ENCODE results near the gene WARS2. TPM values are rescaled to one million over a fixed set of nuclear protein-coding genes. Genes with fewer than 3 reads are reported as not detected.

WARS2 gene
- total RNA-seq, 2 experiments from 2014 or later, result 9.7 to 11.1 TPM

GRCh38 chr1:118985640-118986554 is 154.6 kb downstream of the WARS2 start:
- Mint-ChIP-seq H3K36me3 (ENCODE audit: low read depth) (peaks cover 32% of the 10 kb centered on the region), H3K4me1 (peaks cover 10% of the 10 kb centered on the region), H3K4me3 (no peak overlapping the region), H3K27ac (no peak overlapping the region), H3K9me3 (peaks cover 3% of the 10 kb centered on the region), H3K27me3 (peaks cover 90% of the 10 kb centered on the region)
- DNase-seq, result no peak
- POLR2A ChIA-PET, result no interaction called here
- CTCF ChIA-PET, result interaction anchor here (1.7 kb wide), 1 partner anchor 23 kb away, joined by 5 read pairs; no protein-coding TSS in a partner anchor

- DNase-seq, result no peak
- ChIA-PET POLR2A (no interaction called here), CTCF (interaction anchor here (1.7 kb wide), 1 partner anchor 23 kb away, joined by 5 read pairs; no protein-coding TSS in a partner anchor)
- Mint-ChIP-seq H3K36me3 (ENCODE audit: low read depth) (peaks cover 36% of the 10 kb centered on the region), H3K27ac (peak overlapping the region; percentile 19), H3K27me3 (peaks cover 89% of the 10 kb centered on the region), H3K4me3 (peak overlapping the region; percentile 8), H3K4me1 (peaks cover 10% of the 10 kb centered on the region), H3K9me3 (peaks cover 3% of the 10 kb centered on the region)
Observed at GRCh38 chr1:118984722-118985639, 155.5 kb downstream of the WARS2 start.

- DNase-seq, result no peak
- peaks cover 40% of the 10 kb centered on the region for H3K36me3 Mint-ChIP-seq (ENCODE audit: low read depth)
- peaks cover 86% of the 10 kb centered on the region for H3K27me3 Mint-ChIP-seq
- ChIA-PET CTCF (interaction anchor here (1.7 kb wide), 1 partner anchor 24 kb away, joined by 5 read pairs; no protein-coding TSS in a partner anchor), POLR2A (no interaction called here)
- H3K9me3 Mint-ChIP-seq, result peaks cover 3% of the 10 kb centered on the region
- H3K4me1 Mint-ChIP-seq, result peaks cover 10% of the 10 kb centered on the region
- no peak overlapping the region for H3K27ac Mint-ChIP-seq
- H3K4me3 Mint-ChIP-seq, result no peak overlapping the region
Observed at GRCh38 chr1:118984086-118984721, 156.2 kb downstream of the WARS2 start.

GRCh38 chr1:118983558-118984041 is 156.9 kb downstream of the WARS2 start:
- peaks cover 3% of the 10 kb centered on the region for H3K9me3 Mint-ChIP-seq
- H3K27me3 Mint-ChIP-seq, result peaks cover 85% of the 10 kb centered on the region
- no peak overlapping the region for H3K4me3 Mint-ChIP-seq
- peaks cover 10% of the 10 kb centered on the region for H3K4me1 Mint-ChIP-seq
- ChIA-PET CTCF (no interaction called here), POLR2A (no interaction called here)
- peaks cover 40% of the 10 kb centered on the region for H3K36me3 Mint-ChIP-seq (ENCODE audit: low read depth)
- H3K27ac Mint-ChIP-seq, result peak overlapping the region; percentile 19
- no peak for DNase-seq

- ChIA-PET CTCF (no interaction called here), POLR2A (no interaction called here)
- DNase-seq, result no peak
- Mint-ChIP-seq H3K9me3 (peaks cover 3% of the 10 kb centered on the region), H3K27ac (peak overlapping the region; percentile 19), H3K4me3 (no peak overlapping the region), H3K27me3 (peaks cover 84% of the 10 kb centered on the region), H3K36me3 (ENCODE audit: low read depth) (peaks cover 37% of the 10 kb centered on the region), H3K4me1 (peaks cover 8% of the 10 kb centered on the region)
Observed at GRCh38 chr1:118982821-118983557, 157.5 kb downstream of the WARS2 start.

- H3K4me1 Mint-ChIP-seq, result peaks cover 8% of the 10 kb centered on the region
- peaks cover 37% of the 10 kb centered on the region for H3K36me3 Mint-ChIP-seq (ENCODE audit: low read depth)
- no peak overlapping the region for H3K4me3 Mint-ChIP-seq
- POLR2A ChIA-PET, result no interaction called here
- peaks cover 3% of the 10 kb centered on the region for H3K9me3 Mint-ChIP-seq
- H3K27me3 Mint-ChIP-seq, result peaks cover 86% of the 10 kb centered on the region
- no peak overlapping the region for H3K27ac Mint-ChIP-seq
- no peak for DNase-seq
- CTCF ChIA-PET, result no interaction called here
Observed at GRCh38 chr1:118982266-118982665, 158.2 kb downstream of the WARS2 start.

GRCh38 chr1:118981436-118981835 is 159.0 kb downstream of the WARS2 start:
- POLR2A ChIA-PET, result interaction anchor here (1.1 kb wide), 1 partner anchor 13 kb away, joined by 3 read pairs; no protein-coding TSS in a partner anchor
- H3K27me3 Mint-ChIP-seq, result peaks cover 79% of the 10 kb centered on the region
- H3K27ac Mint-ChIP-seq, result no peak overlapping the region
- H3K36me3 Mint-ChIP-seq (ENCODE audit: low read depth), result peaks cover 29% of the 10 kb centered on the region
- H3K4me3 Mint-ChIP-seq, result no peak overlapping the region
- H3K9me3 Mint-ChIP-seq, result peaks cover 3% of the 10 kb centered on the region
- DNase-seq, result no peak
- CTCF ChIA-PET, result interaction anchor here (0.6 kb wide), 1 partner anchor 9 kb away, joined by 4 read pairs; no protein-coding TSS in a partner anchor
- peaks cover 5% of the 10 kb centered on the region for H3K4me1 Mint-ChIP-seq

Other genes with a start within 250 kb of the WARS2 start
- not detected for gene TBX15, start 152.3 kb downstream of the WARS2 start, total RNA-seq
- not detected for gene HAO2, start 228.1 kb upstream of the WARS2 start, total RNA-seq

Measured in activated CD4-positive, alpha-beta memory T cell treated with anti-CD3 and anti-CD28 coated beads, Interleukin-2, amount 10 ng/mL, durations not matched to agents 7 days and 5 days (primary cell).